Neural progenitor cell (in vitro differentiated cells): ENCODE measurements around the gene COX20.
"Not testable (repeated sequence)": the region's sequence is repeated elsewhere in the genome, so short reads cannot be mapped to it uniquely, and the experiment has no call there.

Experiments used
- EZH2 ChIP-seq: fragments of 200-600 bp; sonication (generic); IDR thresholded peaks from 2 replicates; pipeline ENCODE4 v1.6.1; 2017; ENCODE audit warnings: antibody characterized with exemption, mild to moderate bottlenecking, moderate library complexity
- TF ChIP-seq, protein P1 (sequence below): fragments of 200-600 bp; sonication (generic); IDR thresholded peaks from 2 replicates; pipeline ENCODE4 v1.5.1; 2017; ENCODE audit warnings: antibody characterized with exemption, mild to moderate bottlenecking

DNA sequence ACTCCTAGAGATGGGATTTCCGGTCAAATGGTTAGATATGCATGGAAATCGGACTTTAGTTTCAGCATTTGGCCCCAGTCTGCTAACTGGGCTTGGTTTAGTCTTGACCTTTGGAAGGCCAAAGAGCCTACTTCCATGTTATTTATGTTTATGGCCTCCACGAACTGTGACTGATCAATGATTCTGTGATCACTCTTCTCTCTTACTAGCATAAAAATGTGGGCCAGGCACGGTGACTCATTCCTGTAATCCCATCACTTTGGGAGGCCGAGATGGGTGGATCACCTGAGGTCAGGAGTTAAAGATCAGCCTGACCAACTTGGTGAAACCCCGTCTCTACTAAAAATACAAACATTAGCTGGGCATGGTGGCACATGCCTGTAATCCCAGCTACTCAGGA is 40.9 kb upstream of the COX20 start:
- not testable (repeated sequence) for TF ChIP-seq EZH2
- TF ChIP-seq, protein P1, sequence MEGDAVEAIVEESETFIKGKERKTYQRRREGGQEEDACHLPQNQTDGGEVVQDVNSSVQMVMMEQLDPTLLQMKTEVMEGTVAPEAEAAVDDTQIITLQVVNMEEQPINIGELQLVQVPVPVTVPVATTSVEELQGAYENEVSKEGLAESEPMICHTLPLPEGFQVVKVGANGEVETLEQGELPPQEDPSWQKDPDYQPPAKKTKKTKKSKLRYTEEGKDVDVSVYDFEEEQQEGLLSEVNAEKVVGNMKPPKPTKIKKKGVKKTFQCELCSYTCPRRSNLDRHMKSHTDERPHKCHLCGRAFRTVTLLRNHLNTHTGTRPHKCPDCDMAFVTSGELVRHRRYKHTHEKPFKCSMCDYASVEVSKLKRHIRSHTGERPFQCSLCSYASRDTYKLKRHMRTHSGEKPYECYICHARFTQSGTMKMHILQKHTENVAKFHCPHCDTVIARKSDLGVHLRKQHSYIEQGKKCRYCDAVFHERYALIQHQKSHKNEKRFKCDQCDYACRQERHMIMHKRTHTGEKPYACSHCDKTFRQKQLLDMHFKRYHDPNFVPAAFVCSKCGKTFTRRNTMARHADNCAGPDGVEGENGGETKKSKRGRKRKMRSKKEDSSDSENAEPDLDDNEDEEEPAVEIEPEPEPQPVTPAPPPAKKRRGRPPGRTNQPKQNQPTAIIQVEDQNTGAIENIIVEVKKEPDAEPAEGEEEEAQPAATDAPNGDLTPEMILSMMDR: not testable (repeated sequence)
